SU-DHL-6 (cell line): ENCODE measurements around the gene TOR4A.

Experiments
- EZH2phosphoT487 ChIP-seq: fragments of 200-600 bp; sonication (generic), shearing (Covaris generic); conservative IDR thresholded peaks from 2 replicates; pipeline ENCODE4 v1.6.1; 2018; ENCODE audit warnings: mild to moderate bottlenecking, antibody characterized with exemption, low read length, moderate library complexity, mixed read lengths
- TF ChIP-seq, protein P1 (sequence below): fragments of 200-600 bp; sonication (generic); IDR thresholded peaks from one replicate; pipeline ENCODE4 v1.5.1; 2017; ENCODE audit warnings: antibody characterized with exemption, mild to moderate bottlenecking, low read length, moderate library complexity; ENCODE audit not compliant: insufficient read depth, poor library complexity, severe bottlenecking

DNA sequence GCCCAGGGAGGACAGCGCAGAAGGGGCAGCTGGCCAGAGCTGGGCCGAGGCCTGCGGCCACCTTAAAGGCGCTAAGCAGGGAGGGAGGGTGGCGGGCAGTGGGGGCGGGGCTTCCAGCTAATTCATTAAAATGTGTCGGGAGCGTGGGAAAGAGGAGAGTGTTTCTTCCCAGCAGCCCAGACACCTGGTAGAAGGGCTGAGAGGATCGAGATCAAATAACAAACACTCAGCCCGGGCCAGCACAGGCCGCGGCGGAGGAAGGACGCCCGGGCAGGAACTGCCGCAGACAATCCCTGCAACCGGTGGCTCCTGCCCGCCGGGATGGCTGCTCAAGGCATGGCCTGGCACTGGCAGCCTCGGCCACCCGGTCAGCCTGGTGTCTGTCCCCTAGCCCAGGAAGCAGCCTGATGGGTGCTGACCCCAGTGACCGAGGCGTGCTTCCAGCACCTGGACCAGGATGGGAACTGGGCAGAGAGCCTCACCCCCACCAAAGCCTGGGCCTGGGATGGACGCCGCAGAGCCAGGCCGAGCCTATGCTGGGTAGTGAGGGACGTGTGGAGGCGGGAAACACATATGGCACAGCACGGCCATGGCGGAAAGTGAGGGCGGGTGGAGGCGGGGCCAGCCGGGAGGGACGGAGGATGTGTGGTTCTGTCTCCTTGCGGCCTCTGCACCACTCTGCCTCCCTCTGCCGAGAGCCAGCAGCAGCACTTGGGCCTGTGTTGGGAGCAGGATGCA is 27.7 kb downstream of the TOR4A start:
- TF ChIP-seq, protein P1, sequence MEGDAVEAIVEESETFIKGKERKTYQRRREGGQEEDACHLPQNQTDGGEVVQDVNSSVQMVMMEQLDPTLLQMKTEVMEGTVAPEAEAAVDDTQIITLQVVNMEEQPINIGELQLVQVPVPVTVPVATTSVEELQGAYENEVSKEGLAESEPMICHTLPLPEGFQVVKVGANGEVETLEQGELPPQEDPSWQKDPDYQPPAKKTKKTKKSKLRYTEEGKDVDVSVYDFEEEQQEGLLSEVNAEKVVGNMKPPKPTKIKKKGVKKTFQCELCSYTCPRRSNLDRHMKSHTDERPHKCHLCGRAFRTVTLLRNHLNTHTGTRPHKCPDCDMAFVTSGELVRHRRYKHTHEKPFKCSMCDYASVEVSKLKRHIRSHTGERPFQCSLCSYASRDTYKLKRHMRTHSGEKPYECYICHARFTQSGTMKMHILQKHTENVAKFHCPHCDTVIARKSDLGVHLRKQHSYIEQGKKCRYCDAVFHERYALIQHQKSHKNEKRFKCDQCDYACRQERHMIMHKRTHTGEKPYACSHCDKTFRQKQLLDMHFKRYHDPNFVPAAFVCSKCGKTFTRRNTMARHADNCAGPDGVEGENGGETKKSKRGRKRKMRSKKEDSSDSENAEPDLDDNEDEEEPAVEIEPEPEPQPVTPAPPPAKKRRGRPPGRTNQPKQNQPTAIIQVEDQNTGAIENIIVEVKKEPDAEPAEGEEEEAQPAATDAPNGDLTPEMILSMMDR: no peak
- no peak for TF ChIP-seq EZH2phosphoT487
